Measurements from ENCODE around the gene PTPRG. TPM values are rescaled to one million over a fixed set of nuclear protein-coding genes. Genes with fewer than 3 reads are reported as not detected.
"Not testable (repeated sequence)": the region's sequence is repeated elsewhere in the genome, so short reads cannot be mapped to it uniquely, and the experiment has no call there.

The PTPRG gene
- total RNA-seq, 1 donor from 2014 or later, result 0.22 TPM

GRCh38 chr3:61702453-61702852 lies 141.1 kb downstream of the PTPRG start:
- H3K27me3 Mint-ChIP-seq, result no peaks in the 10 kb centered on the region
- no peak overlapping the region for H3K27ac Mint-ChIP-seq
- intact Hi-C loops (cut with micrococcal nuclease), result no loop called here
- no peak for ATAC-seq (ENCODE audit: low read depth)
- H3K36me3 Mint-ChIP-seq (ENCODE audit: low read depth), result no peaks in the 10 kb centered on the region
- ChIA-PET CTCF (no interaction called here), POLR2A (no interaction called here)
- no peak for TF ChIP-seq CTCF (IDR thresholded peaks at IDR 0.05)
- H3K4me1 Mint-ChIP-seq, result no peaks in the 10 kb centered on the region
- no peak overlapping the region for H3K4me3 Mint-ChIP-seq
- DNase-seq, result no peak
- H3K9me3 Mint-ChIP-seq, result peaks cover 3% of the 10 kb centered on the region

DNA sequence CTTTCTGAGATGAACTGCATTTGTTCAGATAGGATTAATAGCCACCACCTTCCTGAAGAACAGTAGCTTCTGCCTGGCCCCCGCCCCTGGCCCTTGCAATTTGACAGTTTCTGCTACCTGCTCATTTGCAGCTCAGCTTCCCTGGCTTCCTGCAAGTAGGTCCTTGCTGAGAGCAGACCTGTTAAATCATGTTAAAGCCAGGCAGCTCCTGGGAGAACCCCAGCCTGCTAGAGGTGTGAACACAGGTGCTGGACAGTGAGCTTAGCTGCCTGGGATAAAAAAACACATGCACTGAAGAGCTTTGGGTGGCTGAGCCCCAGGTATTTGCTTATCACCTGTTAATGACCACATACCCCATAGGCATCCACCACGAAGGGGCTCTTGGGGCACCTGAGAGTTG lies 143.4 kb downstream of the PTPRG start:
- intact Hi-C loops (cut with micrococcal nuclease), result no loop called here
- H3K27ac Mint-ChIP-seq, result no peak overlapping the region
- no peak for TF ChIP-seq CTCF (IDR thresholded peaks at IDR 0.05)
- no peak overlapping the region for H3K4me3 Mint-ChIP-seq
- peaks cover 6% of the 10 kb centered on the region for H3K9me3 Mint-ChIP-seq
- no peaks in the 10 kb centered on the region for H3K36me3 Mint-ChIP-seq (ENCODE audit: low read depth)
- ChIA-PET CTCF (no interaction called here), POLR2A (no interaction called here)
- no peak for ATAC-seq (ENCODE audit: low read depth)
- no peaks in the 10 kb centered on the region for H3K4me1 Mint-ChIP-seq
- no peaks in the 10 kb centered on the region for H3K27me3 Mint-ChIP-seq
- no peak for DNase-seq

GRCh38 chr3:61707492-61707891 lies 146.1 kb downstream of the PTPRG start:
- H3K27ac Mint-ChIP-seq, result no peak overlapping the region
- ChIA-PET CTCF (no interaction called here), POLR2A (no interaction called here)
- no peak for TF ChIP-seq CTCF (IDR thresholded peaks at IDR 0.05)
- no peaks in the 10 kb centered on the region for H3K4me1 Mint-ChIP-seq
- intact Hi-C loops (cut with micrococcal nuclease), result no loop called here
- DNase-seq (no peak), ATAC-seq (ENCODE audit: low read depth) (no peak)
- H3K27me3 Mint-ChIP-seq, result no peaks in the 10 kb centered on the region
- H3K36me3 Mint-ChIP-seq (ENCODE audit: low read depth), result no peaks in the 10 kb centered on the region
- peaks cover 15% of the 10 kb centered on the region for H3K9me3 Mint-ChIP-seq
- H3K4me3 Mint-ChIP-seq, result no peak overlapping the region

GRCh38 chr3:61710920-61711319 lies 149.5 kb downstream of the PTPRG start:
- ATAC-seq (ENCODE audit: low read depth); intact Hi-C loops (cut with micrococcal nuclease); H3K36me3 Mint-ChIP-seq (ENCODE audit: low read depth); CTCF ChIA-PET; H3K27me3 Mint-ChIP-seq; H3K4me1 Mint-ChIP-seq; H3K27ac Mint-ChIP-seq; DNase-seq; POLR2A ChIA-PET; H3K4me3 Mint-ChIP-seq: not testable (repeated sequence)
- H3K9me3 Mint-ChIP-seq, result peaks cover 16% of the 10 kb centered on the region

GRCh38 chr3:61714225-61714624 lies 152.9 kb downstream of the PTPRG start:
- no peaks in the 10 kb centered on the region for H3K36me3 Mint-ChIP-seq (ENCODE audit: low read depth)
- no peaks in the 10 kb centered on the region for H3K4me1 Mint-ChIP-seq
- intact Hi-C loops (cut with micrococcal nuclease), result no loop called here
- CTCF ChIA-PET, result no interaction called here
- ATAC-seq (ENCODE audit: low read depth) (no peak), DNase-seq (no peak)
- H3K27me3 Mint-ChIP-seq, result no peaks in the 10 kb centered on the region
- H3K9me3 Mint-ChIP-seq, result peaks cover 13% of the 10 kb centered on the region
- H3K4me3 Mint-ChIP-seq, result no peak overlapping the region
- no peak for TF ChIP-seq CTCF (IDR thresholded peaks at IDR 0.05)
- H3K27ac Mint-ChIP-seq, result no peak overlapping the region
- POLR2A ChIA-PET, result no interaction called here

- Mint-ChIP-seq H3K36me3 (ENCODE audit: low read depth) (no peaks in the 10 kb centered on the region), H3K27ac (no peak overlapping the region), H3K9me3 (peaks cover 9% of the 10 kb centered on the region), H3K4me1 (no peaks in the 10 kb centered on the region), H3K4me3 (no peak overlapping the region), H3K27me3 (no peaks in the 10 kb centered on the region)
- no peak for TF ChIP-seq CTCF (IDR thresholded peaks at IDR 0.05)
- ChIA-PET POLR2A (no interaction called here), CTCF (no interaction called here)
- intact Hi-C loops (cut with micrococcal nuclease), result no loop called here
- ATAC-seq (ENCODE audit: low read depth), result no peak
- no peak for DNase-seq
These were observed 154.6 kb downstream of the PTPRG start for GRCh38 chr3:61715886-61716527.

DNA sequence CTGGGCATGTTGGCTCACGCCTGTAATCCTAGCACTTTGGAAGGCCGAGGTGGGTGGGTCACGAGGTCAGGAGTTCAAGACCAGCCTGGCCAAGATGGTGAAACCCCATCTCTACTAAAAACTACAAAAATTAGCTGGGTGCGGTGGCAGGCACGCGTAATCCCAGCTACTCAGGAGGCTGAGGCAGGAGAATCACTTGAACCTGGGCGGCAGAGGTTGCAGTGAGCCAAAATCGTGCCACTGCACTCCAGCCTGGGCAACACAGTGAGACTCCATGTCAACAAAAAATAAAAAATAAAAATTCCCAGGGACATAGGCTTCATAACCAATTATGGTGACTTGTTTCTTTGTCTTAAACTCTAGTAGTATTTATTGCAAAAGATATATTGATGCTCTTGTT lies 155.3 kb downstream of the PTPRG start:
- intact Hi-C loops (cut with micrococcal nuclease); ATAC-seq (ENCODE audit: low read depth); H3K27me3 Mint-ChIP-seq; DNase-seq; H3K4me1 Mint-ChIP-seq; H3K27ac Mint-ChIP-seq; CTCF ChIA-PET; H3K36me3 Mint-ChIP-seq (ENCODE audit: low read depth); H3K9me3 Mint-ChIP-seq; H3K4me3 Mint-ChIP-seq: not testable (repeated sequence)
- POLR2A ChIA-PET, result interaction anchor here (0.6 kb wide), 1 partner anchor 11 kb away, joined by 4 read pairs; no protein-coding TSS in a partner anchor

Data from activated B cell treated with CpG ODN at 0.5 μM for 24 hours (primary cell).